HFF-Myc (cell line): ENCODE data around the gene POU6F2.

Experiments used
- DNase-seq: peaks from one replicate; pipeline ENCODE4 v3.0.0-alpha.2; 2011; ENCODE audit warnings: low read depth; ENCODE audit errors: extremely low read depth
- H3K4me3 ChIP-seq: replicated peaks from 2 replicates; pipeline ENCODE4 v1.5.1; 2011; ENCODE audit warnings: low read depth, mild to moderate bottlenecking, control low read depth, low read length
- TF ChIP-seq, protein P1 (sequence below): IDR thresholded peaks from 2 replicates; pipeline ENCODE4 v1.5.1; 2012; ENCODE audit warnings: mild to moderate bottlenecking, low read depth, low read length, control low read depth; ENCODE audit errors: missing control alignments

POU6F2 gene

GRCh38 chr7:39338716-39339115 is 361.0 kb downstream of the POU6F2 start:
- no peak for DNase-seq
- TF ChIP-seq, protein P1, sequence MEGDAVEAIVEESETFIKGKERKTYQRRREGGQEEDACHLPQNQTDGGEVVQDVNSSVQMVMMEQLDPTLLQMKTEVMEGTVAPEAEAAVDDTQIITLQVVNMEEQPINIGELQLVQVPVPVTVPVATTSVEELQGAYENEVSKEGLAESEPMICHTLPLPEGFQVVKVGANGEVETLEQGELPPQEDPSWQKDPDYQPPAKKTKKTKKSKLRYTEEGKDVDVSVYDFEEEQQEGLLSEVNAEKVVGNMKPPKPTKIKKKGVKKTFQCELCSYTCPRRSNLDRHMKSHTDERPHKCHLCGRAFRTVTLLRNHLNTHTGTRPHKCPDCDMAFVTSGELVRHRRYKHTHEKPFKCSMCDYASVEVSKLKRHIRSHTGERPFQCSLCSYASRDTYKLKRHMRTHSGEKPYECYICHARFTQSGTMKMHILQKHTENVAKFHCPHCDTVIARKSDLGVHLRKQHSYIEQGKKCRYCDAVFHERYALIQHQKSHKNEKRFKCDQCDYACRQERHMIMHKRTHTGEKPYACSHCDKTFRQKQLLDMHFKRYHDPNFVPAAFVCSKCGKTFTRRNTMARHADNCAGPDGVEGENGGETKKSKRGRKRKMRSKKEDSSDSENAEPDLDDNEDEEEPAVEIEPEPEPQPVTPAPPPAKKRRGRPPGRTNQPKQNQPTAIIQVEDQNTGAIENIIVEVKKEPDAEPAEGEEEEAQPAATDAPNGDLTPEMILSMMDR = no peak
- no peak overlapping the region for H3K4me3 ChIP-seq

DNA sequence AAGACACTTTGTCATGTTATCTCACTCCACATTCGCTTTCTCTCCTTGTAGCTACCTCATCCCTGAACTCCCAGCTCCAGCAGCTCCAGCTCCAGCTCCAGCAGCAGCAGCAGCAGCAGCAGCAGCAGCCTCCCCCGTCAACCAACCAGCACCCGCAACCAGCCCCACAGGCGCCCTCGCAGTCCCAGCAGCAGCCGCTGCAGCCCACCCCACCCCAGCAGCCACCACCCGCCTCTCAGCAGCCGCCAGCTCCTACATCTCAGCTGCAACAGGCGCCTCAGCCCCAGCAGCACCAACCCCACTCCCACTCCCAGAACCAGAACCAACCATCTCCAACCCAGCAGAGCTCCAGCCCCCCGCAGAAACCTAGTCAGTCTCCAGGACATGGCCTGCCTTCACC is 361.9 kb downstream of the POU6F2 start:
- TF ChIP-seq, protein P1 = no peak
- DNase-seq = no peak
- no peak overlapping the region for H3K4me3 ChIP-seq

- TF ChIP-seq, protein P1 = no peak
- no peak for DNase-seq
- no peak overlapping the region for H3K4me3 ChIP-seq
These were observed 363.4 kb downstream of the POU6F2 start for GRCh38 chr7:39341083-39341482.

- TF ChIP-seq, protein P1 = no peak
- H3K4me3 ChIP-seq = no peak overlapping the region
- DNase-seq = no peak
These were observed 365.1 kb downstream of the POU6F2 start for GRCh38 chr7:39342763-39343162.

- TF ChIP-seq, protein P1 = no peak
- H3K4me3 ChIP-seq = no peak overlapping the region
- DNase-seq = no peak
These were observed 371.9 kb downstream of the POU6F2 start for GRCh38 chr7:39349452-39350123.

DNA sequence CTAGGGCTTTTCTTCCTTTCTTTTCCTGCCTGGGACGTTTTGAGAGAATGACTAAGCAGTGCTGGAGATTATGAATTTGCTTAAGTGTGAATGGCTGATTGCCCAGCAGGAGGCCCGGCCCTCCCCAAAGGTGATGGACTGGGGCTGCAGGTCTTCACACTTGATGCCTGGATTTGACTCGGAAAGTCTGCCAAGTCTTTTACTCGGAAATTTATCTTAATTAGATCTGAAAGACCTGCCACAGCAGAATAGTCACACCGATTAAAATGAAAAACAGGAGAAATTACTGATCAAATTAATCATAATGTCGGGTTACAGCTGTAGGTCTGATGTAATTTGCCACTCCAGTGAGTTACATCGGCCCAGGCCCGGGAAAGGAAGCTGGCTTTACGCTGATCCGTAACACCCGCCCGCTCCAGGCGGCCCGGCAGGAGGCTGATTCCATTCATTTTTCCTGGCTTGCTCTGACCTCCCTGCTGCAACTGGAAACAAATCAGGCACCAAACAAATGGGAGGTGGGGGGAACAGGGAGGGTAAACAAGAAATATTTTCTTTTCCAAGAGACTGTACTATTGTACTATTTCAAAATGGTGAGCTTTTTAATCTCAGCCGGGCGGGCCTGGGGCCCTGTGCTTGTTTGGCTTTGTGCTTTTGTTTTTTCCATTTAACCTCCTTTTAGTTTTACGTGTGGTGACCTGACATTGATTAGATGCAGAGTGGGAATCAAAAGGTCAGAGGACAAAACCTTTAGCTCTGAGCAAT is 376.1 kb downstream of the POU6F2 start:
- no peak overlapping the region for H3K4me3 ChIP-seq
- no peak for DNase-seq
- TF ChIP-seq, protein P1 = no peak
